ENCODE data around the gene NSUN4. TPM values are rescaled to one million over a fixed set of nuclear protein-coding genes. Genes with fewer than 3 reads are reported as not detected.
"Not testable (repeated sequence)": the region's sequence is repeated elsewhere in the genome, so short reads cannot be mapped to it uniquely, and the experiment has no call there.

The NSUN4 gene
- polyA plus RNA-seq, 1 donor = 28.5 TPM

DNA sequence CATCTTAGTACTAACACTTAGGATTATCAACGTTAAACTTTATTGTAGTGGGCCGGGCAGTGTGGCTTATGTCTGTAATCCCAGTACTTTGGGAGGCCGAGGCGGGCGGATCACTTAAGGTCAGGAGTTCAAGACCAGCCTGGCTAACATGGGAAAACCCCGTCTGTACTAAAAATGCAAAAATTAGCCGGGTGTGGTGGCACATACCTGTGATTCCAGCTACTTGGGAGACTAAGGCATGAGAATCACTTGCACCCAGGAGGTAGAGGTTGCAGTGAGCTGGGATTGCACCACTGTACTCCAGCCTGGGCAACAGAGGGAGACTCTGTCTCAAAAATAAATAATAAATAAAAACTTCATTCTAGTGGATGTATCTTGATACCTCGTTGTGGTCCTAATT lies 25.2 kb downstream of the NSUN4 start:
- not testable (repeated sequence) for DNase-seq

DNA sequence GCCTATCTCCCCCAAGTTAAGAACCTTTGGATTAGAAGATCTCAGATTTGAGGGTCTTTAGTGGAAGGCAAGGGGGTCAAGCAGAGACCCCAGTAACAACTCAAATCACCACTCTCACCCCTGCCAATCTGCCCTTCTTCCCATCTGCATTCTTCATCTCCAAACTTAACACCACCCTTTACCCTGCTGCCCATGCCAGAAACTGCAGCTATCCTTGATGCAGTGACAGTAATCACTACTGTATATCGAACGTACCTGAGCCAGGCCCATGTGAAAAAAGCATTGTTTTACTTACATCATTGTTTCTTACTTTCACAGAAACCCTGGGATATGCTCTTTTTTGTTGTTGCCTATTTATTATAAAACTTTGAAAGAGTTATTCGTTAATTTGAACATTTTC lies 26.5 kb downstream of the NSUN4 start:
- DNase-seq = no peak

DNA sequence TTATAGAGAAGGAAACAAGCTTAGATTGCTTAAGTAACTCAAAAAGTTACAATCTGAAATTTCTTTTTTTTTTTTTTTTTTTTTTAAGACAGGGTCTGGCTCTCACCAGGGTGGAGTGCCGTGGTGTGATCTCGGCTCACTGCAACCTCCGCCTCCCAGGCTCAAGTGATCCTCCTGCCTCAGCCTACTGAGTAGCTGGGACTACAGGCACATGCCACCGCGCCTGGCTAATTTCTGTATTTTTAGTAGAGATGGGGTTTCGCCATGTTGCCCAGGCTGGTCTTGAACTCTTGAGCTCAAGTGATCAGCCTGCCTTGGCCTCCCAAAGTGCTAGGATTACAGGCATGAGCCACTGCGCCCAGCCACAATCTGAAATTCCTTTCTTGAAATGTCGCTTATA lies 27.1 kb downstream of the NSUN4 start:
- DNase-seq = not testable (repeated sequence)

DNA sequence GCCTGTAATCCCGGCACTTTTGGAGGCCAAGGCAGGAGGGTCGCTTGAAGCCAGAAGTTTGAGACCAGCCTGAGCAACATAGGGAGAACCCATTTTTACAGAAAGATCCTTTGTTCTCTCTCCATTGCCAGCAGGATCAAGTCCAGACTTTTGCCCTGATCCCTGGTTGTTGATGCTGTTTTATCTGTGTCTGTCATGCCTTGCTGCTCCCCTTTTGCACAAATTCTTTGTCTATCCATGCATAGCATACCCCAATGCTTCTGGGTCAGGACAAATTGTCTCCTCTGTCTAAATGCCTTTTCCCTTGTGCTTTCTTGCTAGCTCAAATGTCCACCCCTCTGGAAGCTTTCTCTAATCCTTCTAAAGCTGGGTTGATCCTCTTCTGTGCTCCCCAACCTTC lies 28.2 kb downstream of the NSUN4 start:
- DNase-seq = peak; percentile 8

DNA sequence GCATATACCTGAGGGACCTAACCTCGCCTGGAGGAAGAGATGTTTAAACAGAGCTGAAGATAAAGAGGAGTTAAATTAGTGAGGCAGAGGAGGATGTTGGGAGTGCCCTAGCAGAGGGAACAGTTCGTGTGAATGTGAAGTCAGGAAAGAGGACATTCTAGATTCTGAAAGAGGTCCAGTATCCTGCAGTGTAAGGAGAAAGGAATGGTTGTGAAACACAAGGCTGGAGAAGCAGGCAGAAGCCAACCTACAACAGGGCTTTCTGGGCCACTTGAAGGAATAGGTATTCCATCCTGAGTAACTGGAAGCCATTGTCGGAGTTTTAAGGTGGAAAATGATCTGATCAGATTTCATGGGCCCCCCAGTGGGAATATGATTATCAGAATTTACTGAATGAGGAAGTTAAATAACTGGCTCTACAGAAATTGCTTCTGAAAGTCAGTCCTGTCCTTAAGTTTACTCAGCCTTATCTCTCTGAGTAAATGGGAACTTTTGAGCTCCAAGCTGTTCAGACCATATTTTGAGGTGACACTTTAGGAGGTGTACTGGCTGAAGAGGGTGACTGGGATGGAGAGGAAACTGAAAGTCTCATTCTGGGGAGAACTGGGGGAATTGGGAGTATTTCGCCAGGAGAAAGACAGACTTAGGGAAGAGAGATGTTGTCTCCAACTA lies 29.1 kb downstream of the NSUN4 start:
- DNase-seq = no peak

DNA sequence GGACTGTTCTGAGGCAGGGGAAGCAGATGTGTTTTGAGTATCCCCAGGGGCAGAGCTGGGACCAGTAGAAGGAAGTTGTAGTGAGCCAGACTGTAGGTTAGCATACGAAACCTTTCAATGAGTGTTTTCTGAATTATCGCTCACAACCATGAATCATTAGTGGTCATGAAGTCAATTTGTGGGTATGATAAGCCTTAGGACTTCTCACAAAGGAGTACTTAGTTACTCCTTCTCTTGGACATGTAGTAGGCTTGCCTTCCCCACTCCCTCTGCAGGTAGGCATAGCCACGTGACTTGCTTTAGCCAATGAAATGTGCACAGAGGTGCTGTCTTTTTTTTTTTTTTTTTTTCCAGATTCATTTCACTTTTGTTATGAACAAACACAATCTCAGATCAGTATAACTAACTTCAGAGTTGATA lies 29.6 kb downstream of the NSUN4 start:
- no peak for DNase-seq

DNA sequence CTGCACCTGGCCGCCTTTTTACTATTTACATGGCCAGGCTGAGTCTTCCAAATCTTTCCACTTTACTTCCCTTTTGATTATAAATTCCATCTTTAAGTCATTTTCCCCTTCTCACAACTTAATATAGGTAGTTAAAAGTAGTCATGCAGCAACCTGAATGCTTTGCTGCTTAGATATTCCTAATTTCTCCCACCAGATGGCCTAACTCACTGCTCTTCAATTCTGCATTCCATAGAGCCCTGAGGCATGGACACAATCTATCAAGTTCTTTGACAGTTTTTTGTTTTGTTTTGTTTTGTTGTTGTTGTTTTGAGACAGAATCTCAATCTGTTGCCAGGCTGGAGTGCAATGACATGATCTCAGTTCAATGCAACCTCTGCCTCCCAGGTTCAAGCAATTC lies 31.8 kb downstream of the NSUN4 start:
- no peak for DNase-seq

DNA sequence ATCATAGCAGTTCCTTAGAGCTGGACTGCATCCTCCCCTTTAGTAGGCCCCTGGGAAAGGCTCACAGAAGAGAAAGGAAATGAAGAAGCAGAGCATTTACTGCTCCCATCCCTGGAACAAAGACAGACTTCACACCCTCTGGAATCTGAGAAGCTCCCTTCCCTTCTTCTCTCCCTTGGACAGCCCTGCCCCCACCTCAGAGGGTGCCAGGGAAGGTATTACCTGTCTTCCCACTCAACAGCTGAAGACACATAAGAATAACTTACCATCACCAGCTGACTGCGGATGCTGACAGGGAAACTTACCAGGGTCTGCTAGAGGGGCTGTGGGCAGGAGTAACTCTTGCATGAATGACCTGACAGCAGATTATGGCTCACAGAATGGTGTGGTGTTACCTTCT lies 39.4 kb downstream of the NSUN4 start:
- peak; percentile 32 for DNase-seq

DNA sequence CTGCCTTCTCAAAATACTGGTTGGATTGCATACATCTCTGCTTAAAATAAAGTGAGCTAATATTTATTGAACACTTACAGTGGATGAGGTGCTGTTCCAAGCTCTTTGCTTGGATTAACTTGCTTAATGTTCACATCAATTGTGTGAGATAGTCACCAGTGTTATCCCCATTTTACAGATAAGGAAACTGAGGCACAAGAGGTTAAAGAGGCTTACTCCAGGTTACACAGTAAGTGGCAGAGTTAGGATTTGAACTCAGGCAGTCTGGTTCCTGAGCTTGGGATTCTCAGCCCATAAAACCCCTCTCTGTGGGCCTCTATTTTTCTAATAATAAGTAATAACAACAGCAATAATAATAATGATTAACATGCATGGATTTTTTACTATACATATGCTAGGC lies 39.9 kb downstream of the NSUN4 start:
- DNase-seq = no peak

DNA sequence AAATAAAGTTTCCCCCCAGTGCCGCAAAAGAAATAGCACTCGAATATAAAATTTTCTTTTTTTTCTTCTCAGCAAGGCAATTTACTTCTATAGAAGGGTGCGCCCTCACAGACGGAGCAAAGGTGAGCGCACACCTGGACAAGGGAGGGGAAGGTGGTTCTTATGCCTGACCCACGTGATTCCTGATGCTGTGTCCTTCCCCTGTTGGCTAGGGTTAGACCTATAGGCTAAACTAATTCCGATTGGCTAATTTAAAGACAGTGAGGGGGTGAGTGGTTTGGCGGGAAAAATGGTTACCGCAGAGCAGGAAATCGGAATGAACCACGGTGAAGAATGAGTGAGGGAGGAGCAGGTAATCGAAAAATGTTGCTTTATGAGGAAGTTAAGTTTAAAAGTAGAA lies 52.9 kb downstream of the NSUN4 start:
- no peak for DNase-seq

DNA sequence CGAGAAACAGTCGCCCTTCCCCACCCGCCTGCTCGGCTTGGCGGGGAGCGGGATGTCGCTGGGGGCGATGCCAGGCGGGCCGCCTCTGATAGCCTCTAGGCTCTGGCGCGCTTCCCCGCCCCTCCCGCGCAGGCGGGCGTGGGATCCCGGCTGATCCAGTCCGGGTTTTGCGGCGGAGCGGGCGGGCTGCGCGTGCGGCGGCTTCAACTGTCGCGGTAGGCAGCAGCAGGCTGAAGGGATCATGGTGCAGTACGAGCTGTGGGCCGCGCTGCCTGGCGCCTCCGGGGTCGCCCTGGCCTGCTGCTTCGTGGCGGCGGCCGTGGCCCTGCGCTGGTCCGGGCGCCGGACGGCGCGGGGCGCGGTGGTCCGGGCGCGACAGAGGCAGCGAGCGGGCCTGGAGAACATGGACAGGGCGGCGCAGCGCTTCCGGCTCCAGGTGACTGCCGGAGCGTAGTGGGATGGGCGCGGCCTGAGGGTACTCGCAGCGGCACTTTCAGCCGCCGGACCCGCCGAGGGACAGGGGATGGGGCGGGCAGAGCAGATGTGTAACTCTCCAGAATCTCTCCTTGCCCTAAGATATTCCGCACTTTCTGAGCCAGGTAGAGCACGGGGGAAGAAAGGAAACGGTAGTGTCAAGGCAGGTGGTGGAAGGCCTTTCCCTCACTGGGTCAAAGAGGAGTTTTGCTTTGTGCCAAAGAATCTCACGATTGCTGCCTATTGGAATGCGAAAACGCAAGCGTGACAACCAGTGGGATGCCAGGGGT lies 53.7 kb downstream of the NSUN4 start, which contains the start of gene FAAH:
Gene FAAH (plus strand): TSS at position 210 of the 764 bp plus-strand sequence. CDS start 32 bp downstream, at position 242.
- DNase-seq = peak; percentile 58

DNA sequence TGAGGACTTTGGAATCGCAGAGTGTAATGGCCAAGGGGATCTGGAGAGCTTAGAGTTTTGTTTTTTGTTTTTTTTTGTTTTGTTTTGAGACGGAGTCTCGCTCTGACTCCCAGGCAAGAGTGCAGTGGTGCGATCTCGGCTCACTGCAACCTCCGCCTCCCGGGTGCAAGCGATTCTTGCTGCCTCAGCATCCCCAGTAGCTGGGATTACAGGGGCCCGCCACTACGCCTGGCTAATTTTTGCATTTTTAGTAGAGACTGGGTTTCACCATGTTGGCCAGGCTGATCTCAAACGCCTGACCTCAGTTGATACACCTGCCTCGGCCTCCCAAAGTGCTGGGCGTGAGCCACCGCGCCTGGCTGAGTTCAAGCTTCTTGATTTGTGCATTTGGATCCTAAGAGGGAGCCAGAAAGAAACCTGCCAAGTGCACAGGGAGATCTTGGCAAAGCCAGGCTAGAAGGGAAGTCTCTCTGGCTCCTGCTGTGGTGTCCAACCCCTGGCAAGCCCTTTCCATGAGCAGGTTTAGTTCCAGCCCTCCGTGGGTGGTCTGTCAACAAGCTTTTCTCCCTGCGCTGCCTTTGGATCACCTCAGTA lies 54.4 kb downstream of the NSUN4 start:
- no peak for DNase-seq

DNA sequence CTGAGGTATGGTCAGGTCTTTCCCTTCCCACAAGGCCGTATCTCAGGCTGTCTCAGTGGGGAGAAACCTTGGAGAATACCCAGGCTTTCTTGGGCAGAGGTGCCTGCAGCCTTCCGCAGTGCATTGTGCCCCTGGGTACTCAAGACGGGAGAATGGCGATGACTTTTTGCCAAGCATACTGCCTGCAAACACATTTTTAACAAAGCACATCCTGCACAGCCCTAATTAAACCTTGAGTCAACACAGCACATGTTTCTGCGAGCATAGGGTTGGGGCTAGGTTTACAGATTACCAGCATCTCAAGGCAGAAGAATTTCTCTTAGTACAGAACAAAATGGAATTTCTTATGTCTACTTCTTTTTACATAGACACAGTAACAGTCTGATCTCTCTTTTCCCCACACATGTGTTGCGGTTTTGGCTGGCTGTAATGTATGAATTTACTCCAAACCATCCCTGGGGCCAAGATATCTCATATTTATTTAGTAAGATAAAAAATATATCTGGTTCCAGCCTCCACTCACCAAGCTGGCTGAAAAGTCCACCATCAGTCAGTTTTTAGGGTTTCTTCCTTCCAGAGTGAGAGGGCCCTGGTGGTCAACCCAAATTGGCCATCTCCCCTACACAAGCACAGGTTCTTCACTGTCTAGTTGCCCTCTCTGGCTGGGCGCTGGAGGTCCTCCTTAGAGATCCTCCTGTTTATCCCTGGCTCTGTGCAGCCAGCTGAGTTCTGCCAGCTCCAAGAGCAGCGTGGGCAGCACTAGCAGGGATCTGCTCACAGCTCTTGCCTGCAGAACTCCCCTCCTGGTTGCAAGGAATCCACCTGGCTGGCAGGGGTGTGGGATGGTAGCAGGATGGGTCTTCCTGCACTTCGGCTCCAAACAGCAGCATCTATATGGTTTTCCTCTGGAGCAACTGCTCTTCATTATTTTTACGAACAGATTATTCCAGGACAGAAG lies 56.1 kb downstream of the NSUN4 start:
- DNase-seq = no peak

DNA sequence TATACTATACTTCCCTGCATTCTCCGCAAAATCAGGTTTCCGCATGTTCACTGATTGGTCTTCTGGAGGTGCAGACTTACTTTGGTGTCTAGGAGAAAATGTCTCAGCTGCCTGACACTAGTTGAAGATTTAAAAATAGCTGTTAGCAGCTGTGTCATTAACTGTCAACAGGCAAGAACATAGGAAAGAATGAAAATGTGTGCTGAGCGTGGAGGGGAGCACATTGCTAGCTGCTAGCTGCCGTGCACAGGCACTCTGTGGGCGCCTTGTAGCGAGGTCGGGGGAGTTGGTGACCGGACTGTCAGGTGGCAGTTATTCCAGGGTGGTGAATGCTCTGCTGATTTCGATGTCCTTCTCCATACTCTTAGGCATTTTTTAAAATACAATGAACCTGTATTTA lies 58.7 kb downstream of the NSUN4 start:
- DNase-seq = no peak

DNA sequence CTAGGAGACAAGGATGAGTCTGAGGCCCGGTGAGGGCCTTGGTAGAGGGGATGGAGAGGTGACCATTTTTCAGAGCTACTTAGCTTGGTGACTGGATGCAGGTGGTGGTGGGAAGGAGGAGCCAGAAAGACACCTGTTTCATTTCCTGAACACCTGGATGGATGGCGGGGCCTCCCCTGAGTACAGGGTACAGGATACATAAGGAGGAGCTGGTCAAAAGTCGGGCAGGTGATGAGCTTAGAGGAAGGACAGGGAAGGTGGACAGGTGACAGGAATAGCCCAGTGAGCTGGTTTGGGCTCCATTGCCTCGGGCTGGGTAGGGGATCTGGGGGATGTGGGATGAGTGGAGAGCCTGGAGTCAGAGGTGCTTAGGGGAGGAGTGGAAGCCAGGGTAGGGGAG lies 59.8 kb downstream of the NSUN4 start:
- DNase-seq = no peak

DNA sequence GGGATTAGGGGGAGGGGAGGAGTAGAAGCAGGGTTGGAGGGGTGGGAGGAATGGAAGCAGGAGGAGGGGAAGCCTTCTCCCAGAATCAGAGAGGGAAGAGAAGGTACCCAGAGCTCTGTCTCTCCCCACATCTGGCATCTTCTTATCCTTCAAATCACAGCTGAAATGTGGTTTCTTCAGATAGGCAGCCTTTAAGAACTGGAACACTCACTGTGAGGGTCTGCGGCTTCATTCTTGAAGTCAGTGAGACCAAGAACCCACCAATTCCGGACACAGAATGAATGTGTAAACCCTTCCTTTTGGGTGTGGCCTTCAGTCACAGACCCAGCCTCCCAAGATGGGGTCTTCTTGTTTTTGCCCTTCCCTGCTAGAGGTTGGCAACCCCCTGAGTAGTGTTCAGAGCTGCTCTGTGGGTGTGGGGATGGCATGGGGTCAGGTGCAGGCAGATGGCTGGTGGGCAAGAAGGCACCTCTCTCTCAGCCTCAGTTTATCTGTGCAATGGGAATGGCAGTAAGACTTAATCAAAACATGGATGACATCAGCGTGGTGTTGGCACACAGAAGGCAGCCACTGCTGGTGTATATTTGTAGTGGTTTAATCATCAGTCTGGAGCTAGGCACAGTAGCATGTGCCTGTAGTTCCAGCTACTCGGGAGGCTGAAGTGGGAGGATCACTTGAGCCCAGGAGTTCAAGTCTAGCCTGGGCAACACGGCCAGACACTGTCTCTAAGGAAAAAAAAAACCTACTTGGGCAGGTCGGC lies 60.7 kb downstream of the NSUN4 start:
- DNase-seq = no peak

DNA sequence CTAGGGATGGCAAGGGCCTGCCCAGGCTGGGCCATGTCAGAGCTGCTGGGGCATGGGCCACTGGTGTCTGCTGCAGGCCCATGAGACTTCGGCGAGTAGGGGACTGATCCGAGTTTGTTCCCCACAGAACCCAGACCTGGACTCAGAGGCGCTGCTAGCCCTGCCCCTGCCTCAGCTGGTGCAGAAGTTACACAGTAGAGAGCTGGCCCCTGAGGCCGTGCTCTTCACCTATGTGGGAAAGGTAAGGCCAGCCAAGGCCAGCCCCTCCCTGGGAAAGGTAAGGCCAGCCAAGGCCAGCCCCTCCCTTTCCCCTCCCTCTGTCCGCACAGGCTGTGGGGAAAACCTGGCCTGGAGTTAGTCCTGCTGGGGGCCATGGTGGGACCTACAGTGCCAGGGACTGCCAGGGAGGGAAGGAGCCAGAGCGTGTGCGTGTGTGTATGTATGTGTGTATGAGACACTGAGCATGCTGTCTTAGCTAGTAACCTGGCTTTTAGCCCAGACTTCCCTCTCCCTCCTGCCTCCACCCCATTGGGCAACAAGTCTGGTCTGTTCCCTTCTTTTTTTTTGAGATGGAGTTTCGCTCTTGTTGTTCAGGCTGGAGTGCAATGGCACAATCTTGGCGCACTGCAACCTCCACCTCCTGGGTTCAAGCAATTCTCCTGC lies 61.5 kb downstream of the NSUN4 start:
- DNase-seq = peak; percentile 33

DNA sequence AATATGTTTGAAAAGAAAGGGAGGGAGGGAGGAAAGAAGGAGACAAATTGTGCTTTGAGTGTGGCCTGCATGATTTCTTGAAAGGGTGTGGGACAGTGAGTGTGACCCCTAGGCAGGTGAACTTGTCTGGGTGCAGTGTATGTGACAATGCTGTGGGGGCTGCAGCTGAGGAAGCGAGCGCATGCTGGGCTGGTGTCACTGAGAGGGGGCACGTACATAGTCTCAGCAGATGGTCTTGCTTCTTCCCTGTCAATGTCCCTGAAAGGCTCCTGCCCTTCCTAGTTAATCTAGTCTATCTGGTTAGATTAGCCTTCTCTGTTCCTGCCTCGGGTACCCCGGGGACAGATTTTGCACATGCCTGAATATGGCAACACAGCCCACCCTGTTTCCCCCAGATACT lies 63.3 kb downstream of the NSUN4 start:
- DNase-seq = no peak

DNA sequence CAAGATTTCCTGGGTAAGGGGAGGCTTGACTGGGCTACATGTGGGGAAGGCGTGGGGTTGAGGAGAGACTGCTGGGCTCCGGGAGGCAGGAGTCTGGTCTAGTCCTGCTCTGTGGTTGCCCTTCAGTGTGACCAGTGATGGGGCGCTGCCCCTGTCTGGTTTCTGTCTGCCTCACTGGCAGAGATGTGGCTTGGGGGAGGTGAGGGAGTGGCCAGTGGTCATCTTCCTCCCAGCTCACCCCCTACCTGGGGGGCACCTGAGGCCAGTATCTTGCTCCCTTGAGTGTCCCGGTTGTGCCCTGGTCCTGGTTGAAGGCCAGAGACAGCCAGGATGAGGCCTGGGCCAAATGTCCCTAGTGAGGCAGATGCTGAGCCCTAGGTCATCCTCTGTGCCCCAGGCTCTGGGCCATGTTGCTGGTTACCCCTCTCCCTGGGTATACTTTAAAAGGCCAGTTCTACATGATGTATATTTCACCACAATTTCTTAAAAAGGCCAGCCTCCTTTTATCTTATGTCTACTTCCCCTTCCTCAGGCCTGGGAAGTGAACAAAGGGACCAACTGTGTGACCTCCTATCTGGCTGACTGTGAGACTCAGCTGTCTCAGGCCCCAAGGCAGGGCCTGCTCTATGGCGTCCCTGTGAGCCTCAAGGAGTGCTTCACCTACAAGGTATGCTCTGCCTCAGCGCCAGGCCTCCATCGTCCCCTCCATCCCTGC lies 64.0 kb downstream of the NSUN4 start:
- DNase-seq = no peak

DNA sequence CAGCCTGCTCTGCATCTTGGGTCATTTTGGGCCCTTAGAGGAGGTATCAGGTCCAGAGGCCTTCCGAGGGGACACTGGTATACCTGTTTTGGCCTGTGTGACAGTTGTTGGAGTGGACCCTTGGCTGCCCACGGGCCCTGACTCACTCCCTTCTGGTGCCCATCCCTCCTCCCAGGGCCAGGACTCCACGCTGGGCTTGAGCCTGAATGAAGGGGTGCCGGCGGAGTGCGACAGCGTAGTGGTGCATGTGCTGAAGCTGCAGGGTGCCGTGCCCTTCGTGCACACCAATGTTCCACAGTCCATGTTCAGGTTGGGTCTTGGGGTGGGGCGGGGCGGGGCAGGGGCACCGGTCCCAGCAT lies 64.6 kb downstream of the NSUN4 start:
- DNase-seq = no peak
